HG02642 (cell line): ENCODE data around the gene AKT1S1.

Source experiments
- ATAC-seq: cut with Tn5 transposase; IDR thresholded peaks from one replicate; pipeline ENCODE4 v1.9.1; 2021; ENCODE audit warnings: mild to moderate bottlenecking; ENCODE audit not compliant: unreplicated experiment, poor library complexity

AKT1S1 gene

DNA sequence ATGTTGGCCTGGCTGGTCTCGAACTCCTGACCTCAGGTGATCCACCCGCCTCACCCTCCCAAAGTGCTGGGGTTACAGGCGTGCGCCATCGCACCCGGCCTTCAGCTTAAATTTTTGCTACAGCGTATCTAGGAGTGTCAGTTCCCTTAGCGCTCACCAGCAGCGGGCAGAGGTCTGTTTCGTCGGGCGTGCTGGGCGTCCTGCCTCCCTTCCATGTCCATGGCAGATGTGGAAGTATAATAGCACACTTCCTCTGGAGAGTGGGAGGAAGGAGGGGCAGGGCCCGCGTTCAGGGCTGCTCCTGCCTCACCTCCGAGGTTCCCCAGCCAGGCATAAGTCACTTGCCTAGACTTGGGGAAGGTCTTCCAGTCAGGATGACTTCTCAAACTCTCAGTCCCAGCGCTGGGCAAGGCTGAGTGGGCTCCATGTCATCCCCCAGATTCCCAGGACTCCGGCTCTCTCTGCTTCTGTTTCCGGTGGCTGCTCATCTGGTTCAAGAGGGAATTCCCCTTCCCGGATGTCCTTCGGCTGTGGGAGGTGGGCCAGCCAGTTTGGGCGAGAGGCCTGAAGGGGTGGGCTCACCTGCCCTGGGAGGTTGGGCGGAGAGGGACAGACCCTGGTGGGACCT is 10.0 kb upstream of the AKT1S1 start:
- ATAC-seq = no peak

DNA sequence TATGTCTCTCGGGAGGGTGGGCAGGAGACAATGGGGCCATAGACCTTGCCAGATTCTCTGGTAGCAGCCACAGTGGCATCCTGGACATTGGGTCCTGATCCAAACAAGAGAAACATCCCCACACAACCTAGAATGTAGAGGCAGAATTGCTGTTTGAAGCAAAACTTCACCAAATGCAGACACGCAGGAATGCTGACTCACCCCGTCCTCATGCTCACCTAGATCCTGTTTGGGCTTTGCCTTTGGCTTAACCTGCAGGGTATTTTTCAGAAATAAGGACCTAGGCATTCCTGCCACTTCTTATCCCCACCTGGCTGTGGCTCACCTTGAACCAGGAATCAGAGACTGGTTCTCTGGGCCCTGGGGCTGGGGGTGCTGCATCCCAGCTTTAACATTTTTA is 7.6 kb upstream of the AKT1S1 start:
- no peak for ATAC-seq

DNA sequence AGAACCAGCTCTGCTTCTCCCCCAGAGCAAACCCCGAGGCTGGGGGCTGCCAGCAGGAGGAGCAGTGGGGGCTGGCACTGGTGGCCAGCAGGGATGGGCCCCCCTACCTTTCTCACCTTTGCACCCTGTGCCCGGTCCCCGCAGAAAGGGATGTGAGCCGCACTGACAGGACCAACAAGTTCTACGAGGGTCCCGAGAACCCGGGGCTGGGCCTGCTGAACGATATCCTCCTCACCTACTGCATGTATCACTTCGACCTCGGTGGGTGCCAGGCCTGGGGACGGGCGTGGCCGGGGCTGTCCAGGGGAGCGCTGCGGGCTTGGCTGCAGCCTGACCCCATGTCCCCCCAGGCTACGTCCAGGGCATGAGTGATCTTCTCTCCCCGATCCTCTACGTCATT is 7.0 kb upstream of the AKT1S1 start:
- ATAC-seq = no peak

DNA sequence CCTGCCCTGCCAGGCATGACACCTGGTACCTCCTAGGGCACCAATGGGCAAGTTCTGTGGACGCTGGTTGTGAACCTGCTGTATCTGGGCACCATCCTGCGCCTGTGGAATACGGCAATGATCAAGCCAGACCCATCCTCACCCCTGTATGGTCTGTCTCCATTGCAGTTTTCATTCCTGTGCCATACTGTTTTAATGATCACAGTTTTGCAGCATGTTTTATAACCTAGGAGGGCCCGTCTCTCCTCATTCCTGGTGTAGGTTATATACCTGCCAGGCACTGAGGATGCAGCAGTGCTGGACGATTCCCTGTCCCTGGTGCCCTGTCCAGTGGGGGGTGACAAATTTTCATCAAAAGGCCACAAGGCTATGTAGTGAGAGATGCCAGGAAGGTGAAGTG is 5.9 kb upstream of the AKT1S1 start:
- no peak for ATAC-seq

DNA sequence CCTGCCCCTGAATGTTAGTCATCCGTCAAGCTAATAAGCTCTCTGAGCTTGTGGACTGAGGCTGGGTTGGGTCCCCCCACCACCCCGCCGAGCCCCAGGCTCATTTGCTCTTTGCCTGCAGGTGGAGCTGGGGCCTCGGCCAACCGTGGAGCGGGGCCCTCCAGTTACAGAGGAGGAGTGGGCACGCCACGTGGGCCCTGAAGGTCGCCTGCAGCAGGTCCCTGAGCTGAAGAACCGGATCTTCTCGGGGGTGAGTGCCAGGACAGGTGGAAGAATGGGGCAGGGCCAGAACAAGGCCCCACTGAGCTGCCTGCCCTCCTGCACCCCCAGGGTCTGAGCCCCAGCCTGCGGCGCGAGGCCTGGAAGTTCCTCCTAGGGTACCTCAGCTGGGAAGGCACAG is 5.5 kb upstream of the AKT1S1 start:
- no peak for ATAC-seq

DNA sequence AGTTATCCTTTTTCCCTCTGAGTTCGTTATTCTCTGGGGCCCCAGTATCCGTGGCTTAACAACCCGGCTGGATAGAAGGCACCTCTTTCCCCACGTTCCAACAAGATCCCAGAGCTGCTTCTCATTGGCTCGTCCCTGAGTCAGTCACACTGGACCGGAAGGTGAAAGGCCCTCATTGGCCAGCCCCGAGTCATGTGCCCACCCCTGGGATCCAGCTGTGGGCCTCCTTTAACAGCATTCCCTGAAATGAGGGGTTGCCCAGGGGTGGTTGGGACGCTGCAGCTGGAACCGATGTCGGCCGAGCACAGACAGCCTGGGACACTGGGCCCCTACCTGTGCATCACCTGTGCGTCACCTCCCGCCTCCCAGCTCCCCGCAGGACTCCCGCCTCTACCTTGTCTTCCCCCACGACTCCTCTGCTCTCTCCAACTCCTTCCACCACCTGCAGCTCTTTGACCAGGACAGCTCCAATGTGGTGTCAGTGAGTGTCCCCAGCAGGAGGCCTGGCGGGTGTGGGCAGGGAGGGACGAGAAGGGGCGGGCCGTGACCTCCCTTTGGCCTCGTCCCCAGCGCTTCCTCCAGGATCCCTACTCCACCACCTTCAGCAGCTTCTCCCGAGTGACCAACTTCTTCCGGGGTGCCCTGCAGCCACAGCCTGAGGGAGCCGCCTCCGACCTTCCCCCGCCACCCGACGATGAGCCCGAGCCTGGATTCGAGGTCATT is 4.7 kb upstream of the AKT1S1 start:
- no peak for ATAC-seq

DNA sequence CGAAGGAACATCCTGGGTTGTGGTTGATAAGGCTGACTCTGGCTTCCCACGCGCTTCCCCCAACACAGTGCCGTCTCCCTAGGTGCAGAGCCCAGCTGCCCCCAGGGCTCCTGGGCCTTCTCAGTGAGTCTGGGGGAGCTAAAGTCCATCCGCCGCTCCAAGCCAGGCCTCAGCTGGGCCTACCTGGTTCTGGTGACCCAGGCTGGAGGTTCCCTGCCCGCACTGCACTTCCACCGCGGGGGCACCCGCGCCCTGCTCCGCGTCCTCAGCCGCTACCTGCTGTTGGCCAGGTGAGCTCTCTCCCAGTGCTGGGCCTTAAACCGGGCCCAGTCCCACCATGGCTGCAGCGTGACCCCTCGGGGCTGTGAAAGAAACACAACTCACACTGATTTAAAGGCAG is 4.0 kb upstream of the AKT1S1 start:
- no peak for ATAC-seq

DNA sequence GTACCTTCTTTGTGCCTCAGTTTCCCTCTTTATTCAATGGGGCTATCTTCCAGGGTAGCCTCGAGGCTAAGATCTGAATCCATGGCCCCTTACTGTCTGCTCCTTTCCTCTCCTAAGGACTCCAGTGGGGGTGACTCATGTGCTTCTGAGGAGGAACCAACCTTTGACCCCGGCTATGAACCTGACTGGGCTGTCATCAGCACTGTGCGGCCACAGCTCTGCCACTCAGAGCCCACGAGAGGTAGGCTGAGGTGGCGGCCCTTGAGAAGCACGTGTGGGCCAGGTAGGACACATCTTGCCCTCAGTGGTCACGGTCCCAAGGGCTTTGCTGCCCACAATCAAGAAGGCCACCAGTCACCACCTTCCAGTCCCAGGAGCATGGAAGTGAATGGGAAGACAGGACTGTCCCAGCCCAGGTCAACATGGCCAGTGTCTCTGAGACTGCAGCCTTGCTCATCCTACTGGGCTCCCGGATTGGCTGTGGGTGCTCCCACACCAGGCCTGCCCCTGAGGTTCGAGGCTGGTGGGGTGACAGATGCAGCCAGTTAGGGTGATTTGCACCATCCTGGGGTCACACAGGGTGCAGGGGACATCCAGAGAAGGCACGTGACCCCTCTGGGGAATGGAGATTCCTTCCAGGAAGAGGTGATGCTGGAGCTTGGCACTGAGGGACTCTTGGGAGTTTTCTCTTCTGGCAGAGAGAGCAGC is 3.2 kb upstream of the AKT1S1 start:
- no peak for ATAC-seq

DNA sequence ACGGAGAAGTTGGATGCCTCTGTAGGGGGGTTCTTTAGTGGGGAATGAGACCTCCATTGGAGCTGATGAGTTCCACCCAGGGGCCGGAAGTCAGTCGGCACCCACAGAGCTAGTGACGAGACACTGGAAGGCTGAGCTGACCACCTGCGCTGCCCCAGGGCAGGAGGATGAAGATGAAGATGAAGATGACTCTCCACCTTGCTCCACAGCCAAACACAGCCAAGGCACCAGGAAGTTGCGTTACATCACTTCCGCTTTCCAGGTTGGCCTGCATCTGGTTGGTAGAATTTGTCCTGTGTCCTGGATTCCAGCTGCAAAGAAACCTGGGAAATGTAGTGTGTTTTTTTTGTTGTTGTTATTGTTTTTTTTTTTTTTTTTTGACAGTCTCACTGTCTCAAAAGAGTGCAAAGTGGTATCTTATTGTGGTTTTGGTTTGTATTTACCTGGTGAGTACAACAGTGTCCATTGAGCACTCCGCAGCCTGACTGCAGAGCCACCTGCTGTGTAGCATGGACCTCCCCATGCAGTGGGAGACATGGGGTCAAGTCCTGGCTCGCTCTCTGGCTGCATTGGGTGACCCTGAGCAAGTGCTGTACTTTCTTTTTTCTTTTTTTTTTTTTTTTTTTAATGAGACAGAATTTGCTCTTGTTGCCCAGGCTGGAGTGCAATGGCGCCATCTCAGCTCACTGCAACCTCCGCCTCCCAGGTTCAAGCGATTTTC is 2.2 kb upstream of the AKT1S1 start:
- no peak for ATAC-seq

DNA sequence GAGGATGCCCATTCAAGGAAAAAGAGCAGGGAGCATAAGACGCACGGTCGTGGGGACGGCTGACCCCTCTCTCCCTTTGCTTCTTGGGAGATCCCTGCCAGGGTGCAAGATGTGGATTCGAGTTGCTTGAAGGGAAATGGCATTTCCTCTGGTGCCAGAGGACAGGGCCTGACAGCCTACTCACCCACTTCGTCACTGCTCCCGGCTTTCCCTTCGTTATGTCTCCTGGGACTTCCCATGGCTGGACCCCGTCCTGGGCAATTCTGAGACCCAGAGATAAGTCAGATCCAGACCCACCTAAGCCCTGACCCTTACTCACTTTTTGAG is 1.6 kb upstream of the AKT1S1 start:
- no peak for ATAC-seq

DNA sequence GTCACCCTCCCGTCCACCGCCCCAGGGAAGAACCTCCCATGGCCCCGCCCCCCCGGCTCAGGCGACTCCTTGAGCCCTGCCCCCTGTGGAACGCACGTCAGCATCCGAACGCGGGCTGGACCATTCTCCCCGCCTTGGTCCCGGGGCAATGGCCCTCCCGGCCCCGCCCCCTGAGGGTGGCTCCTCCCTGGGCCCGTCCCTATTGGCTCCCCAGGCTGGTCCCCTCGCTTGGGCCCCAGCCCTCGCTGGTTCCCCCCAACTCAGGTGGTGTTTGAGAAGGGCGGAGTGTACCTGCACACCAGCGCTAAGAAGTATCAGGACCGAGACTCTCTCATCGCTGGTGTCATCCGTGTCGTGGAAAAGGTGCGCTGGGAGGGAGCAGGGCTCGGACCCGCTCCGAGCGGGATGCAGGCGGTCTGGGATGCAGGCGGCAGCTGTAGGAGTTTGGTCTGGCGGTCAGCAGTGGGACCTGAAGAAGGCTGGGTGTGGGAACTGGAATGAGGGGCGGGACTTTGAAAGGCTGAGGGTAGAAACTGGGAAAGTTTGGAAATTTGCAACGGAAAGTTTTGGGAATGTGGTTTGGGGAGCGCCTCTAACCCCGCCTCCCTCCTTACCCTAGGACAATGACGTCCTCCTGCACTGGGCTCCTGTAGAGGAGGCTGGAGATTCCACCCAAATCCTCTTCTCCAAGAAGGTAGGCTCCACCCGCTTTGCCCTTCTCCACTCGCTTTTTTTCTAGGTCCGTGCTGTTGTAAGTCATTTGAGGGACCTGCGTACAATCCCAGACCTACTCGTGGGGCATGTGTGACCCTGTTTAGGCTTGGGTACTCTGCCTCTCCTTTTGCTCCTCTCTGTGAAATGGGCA is 956 bp upstream of the AKT1S1 start:
- ATAC-seq = peak; percentile 51

DNA sequence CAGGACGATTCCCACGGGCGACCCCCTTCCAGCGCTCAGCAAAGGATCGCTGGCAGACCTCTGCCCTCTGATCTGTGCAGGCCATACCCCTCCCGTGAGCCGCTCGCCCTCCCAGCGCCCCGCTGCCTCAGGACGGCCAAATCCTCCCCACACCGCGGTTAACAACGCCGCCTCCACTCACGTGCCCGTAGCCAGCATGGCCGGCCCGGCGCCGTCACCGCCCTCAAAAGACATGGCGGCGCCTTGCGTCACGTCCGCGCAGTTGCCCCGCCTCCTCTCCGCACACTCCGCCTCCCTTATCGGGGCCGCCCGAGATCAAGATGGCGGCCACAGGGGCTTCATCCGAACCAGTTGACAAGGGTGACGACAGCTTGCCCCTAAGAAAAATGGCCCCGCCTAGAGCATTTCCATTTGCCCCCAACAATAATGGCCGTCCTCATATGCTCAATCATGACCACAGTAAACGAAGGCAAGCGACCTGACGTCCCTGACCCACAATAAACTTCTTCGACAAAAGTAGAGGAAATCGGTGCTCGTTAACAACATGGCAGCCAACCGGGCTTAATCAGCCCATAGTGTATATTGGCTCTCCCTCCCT is 634 bp downstream of the AKT1S1 start:
- ATAC-seq = peak; percentile 46

DNA sequence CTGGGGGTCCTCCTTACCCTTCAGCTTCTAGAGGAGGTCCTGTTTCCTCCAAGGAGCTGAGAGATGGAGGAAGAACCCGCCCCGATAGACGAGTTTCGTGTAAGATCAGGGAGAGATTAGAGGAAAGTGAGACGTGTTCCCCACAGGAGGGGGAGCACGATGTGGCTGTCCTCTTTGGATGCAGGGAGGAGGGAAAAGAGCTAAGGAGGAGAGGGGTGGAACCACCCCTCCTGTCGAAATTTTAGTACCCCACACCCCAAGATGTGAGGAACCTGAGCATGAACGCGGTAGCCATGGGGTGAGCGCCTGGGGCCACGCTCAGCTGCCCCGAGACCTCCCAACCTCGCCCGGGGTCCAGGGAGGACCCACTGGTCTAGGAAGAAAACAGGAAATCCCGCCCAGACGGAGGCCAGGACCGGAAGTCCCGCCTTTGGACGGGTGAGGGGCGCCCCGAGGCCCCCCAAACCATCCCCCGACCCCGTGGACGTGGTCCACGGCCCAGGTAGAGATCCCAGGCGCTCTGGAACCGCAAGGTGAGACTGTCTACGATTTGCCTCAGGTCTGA is 1.2 kb downstream of the AKT1S1 start:
- peak; percentile 14 for ATAC-seq

DNA sequence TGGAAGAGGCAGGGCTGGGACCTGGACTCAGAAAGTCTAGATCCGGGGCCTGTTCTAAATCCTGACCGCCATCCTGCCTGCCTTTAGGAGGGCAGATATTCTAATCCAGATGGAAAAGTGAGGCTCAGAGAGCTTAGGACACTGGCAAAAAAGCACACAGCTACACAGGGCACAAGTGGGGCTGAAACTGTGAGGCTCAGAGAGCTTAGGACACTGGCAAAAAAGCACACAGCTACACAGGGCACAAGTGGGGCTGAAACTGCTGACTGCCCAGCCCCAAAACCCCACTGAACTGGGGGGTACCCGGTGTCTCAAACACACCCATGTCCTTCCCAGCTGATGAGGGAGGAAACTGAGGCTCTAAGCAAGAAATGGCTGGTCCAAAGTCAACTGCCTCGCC is 2.0 kb downstream of the AKT1S1 start:
- ATAC-seq = no peak

DNA sequence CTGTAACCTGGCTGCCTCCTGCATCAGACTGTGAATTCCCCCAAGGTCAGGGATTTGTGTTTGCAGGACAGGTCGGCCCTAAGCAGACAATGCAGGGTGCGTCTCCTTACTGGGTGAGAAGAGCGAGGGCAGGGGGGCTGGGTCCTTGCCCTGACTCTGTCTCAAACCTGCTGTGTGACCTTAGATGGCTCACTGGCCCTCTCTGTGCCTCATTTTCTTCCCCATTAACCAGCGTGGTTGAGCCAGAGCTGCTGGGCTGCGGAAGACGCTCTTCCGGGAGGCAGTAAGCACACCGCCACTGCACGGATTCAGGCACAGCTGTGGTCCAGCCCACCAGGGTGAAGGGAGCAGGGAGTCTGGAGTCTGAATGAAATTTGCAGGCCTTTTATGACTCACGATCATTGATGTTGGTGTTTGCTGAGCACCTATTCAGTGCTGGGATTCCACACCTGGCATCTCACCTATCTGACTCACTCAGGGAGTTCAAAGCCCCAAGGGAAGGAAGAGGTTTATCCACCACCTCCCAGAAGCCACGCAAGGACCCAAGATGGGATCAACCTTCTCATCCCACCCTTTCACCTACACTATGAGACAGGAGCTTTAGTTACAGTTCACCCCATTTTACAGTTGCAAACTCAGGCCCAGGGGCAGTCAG is 2.5 kb downstream of the AKT1S1 start:
- no peak for ATAC-seq

DNA sequence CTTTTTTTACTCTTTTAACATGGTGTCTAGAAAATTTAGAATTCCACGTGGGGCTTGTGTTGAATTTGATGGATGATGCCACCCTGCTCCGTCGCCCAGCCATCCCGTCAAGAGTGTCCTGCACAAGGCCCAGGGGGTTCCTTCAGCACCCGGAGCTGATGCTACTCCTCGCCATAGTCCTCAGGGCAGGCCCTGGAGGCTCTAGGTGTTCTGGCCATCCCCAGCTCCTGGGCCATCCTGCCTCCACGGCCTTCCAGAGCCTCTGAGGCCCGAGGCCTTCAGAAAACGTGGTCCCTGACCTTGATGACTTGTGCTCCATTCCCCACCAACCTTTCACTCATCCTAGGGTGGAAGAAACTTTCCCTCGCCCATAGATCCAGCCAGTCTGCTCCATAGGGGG is 3.3 kb downstream of the AKT1S1 start:
- ATAC-seq = no peak

DNA sequence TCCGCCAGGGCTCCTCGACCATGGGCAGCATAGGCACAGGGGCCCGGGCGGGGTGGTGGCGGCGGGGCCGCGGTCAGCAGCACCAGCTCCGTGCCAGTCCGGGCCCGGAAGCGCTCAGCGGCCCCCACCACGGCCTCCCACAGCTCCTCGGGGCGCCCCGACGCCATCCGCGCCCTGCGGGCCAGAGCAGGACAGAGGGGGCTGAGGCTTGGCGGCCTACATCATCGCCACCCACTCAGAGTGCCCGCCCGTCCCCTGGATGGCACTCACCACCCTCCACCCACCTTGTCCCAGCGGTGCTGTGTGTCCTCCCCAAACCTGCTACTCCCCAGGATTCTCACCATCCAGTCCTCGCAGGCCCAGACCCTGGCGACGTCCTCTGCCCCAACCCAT is 4.0 kb downstream of the AKT1S1 start:
- ATAC-seq = no peak

DNA sequence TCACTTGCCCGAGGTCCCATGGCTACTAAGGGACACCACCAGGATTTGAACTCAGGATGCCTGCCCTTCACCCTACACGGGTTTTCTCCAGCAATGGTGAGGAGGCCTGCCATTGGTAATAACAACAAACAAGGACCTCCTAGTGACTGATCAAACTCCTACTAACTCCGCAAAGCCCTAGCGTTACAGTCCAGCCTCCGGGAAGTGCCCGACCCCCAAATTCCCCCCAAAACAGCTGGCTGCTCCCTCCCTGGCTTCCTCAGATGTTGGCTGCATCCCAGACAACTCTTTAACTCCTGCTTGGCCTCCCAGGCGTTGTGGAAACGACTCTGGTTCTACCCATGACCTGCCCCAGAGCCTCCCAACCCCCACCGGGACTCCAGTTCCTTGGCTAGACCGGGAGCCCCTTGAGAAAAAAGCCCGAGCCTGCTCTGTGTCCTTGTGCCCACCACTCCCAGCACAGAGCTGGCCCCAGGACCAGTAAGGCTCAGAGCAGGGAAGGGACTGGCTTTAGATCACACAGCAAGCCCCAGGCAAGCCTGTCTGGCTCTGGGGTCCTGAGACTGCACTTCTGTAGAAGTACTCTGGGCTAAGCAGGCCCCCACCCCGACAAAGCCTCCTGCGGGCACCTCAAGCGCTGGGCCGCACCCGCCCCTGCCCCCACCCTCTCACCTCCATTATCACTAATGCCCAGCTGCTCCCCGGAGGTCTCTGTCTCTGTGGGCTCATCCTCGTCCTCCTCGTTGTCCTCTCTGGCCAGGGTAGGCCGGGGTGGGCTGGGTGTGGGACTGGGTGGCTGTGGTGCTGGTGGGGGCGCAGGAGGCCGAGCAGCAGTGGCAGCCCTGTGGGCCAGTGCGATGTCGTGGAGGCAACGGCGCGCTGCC is 4.7 kb downstream of the AKT1S1 start:
- ATAC-seq = no peak
